Upper lobe of left lung (tissue), 4 donors: ENCODE measurements around the gene APOA1.

ENCODE experiments used
- CTCF ChIP-seq, 6 experiments: fragments of 450-650 bp in 4 of 6; fragments of 200-600 bp in 2 of 6; sonication (generic) in 2 of 6; IDR thresholded peaks; one replicate each; pipeline ENCODE4 v1.5.1; 2016 to 2019; ENCODE audit warnings: antibody characterized with exemption in 6 of 6
- EP300 ChIP-seq, 4 donors: sonication (generic); formaldehyde crosslinking; IDR thresholded peaks; one replicate each; pipeline ENCODE4 v1.5.1; 2017; ENCODE audit warnings: antibody characterized with exemption in 4 of 4, control low read depth in 2 of 4
- POLR2AphosphoS5 ChIP-seq, 2 donors: sonication (generic); formaldehyde crosslinking; IDR thresholded peaks; one replicate each; pipeline ENCODE4 v1.5.1; 2017; ENCODE audit warnings: antibody characterized with exemption in 2 of 2

GRCh38 chr11:116869610-116870009 is 32.2 kb upstream of the APOA1 start:
- TF ChIP-seq CTCF (IDR thresholded peaks at IDR 0.05) = no peak
- no peak for TF ChIP-seq POLR2AphosphoS5 (IDR thresholded peaks at IDR 0.05)
- no peak for TF ChIP-seq EP300 (IDR thresholded peaks at IDR 0.05)
